ENCODE measurements around the gene CRP. TPM values are rescaled to one million over a fixed set of nuclear protein-coding genes. Genes with fewer than 3 reads are reported as not detected.

Gene CRP
- total and polyA plus RNA-seq, 9 of the 15 experiments (the other 6 are each of a cell fraction or from before 2014, with no cell fraction given): 0.69 TPM; not detected in 8

- TF ChIP-seq THRA (IDR thresholded peaks at IDR 0.05) (no peak), ZNF584 (CRISPR knock-in tag; IDR thresholded peaks at IDR 0.05; ENCODE audit: low read depth) (no peak), SP2 (IDR thresholded peaks at IDR 0.05; ENCODE audit: extremely low read depth, low read depth, low read length, poor library complexity, severe bottlenecking) (no peak), ZNF778 (CRISPR knock-in tag; IDR thresholded peaks at IDR 0.05) (no peak), TCF7 (IDR thresholded peaks at IDR 0.05; ENCODE audit: borderline replicate concordance) (no peak), ZBTB40 (IDR thresholded peaks at IDR 0.05) (no peak), ZBTB40 (CRISPR knock-in tag; IDR thresholded peaks at IDR 0.05) (no peak), MYNN (IDR thresholded peaks at IDR 0.05) (no peak), MYNN (CRISPR knock-in tag; IDR thresholded peaks at IDR 0.05) (no peak), NELFE (IDR thresholded peaks at IDR 0.05; ENCODE audit: insufficient read depth, insufficient read length) (no peak), ZNF764 (CRISPR knock-in tag; IDR thresholded peaks at IDR 0.05; ENCODE audit: low read depth) (no peak), TBP (optimal IDR thresholded peaks at IDR 0.05; ENCODE audit: low read depth, low read length) (no peak), STAT5B (CRISPR knock-in tag; IDR thresholded peaks at IDR 0.05) (no peak), ZBTB11 (CRISPR knock-in tag; IDR thresholded peaks at IDR 0.05) (no peak), HDAC6 (IDR thresholded peaks at IDR 0.05; ENCODE audit: low read depth, low read length) (no peak)
Measured at GRCh38 chr1:159675046-159675445, 39.3 kb downstream of the CRP start (continued).

Data from K562 (cell line).